ENCODE data around the gene GPNMB. TPM values are rescaled to one million over a fixed set of nuclear protein-coding genes. Genes with fewer than 3 reads are reported as not detected.
"Not testable (repeated sequence)": the region's sequence is repeated elsewhere in the genome, so short reads cannot be mapped to it uniquely, and the experiment has no call there.

Gene GPNMB
- total RNA-seq, 1 experiment from 2014 or later = 0.04 TPM

DNA sequence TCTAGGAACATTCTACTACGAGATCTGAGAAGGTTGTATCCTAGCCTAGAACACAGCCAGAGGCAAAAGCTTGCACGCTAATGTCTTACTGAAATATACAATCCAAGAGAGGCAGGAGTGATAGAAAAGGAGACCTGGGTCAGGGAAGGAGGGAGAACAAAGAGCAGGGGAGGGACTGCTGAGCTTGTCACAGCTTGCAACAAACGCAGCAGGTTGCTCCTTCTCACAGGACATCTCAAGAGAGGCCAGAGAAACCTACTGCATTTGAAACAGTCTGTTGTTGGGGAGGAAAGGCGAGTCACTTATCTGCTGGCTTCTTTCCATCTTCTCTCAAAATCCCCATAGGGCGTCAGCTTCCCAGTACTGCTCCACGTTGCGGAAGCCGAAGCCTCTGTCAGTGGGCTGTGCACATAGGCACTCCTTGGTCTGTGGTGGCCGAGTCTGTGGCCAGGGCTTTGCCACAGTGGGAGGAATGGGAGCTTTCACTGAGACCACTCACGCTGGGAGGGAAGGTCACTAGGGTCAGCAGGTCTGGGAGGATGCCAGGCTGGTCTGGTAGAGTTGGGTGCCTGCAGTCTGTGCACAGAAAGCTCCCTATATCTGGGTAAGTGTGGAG is 25.8 kb upstream of the GPNMB start:
- no peaks in the 10 kb centered on the region for H4K20me1 ChIP-seq (ENCODE audit: low read length)
- H3K27me3 ChIP-seq (ENCODE audit: low read length) = no peaks in the 10 kb centered on the region
- no peaks in the 10 kb centered on the region for H3K9me3 ChIP-seq (ENCODE audit: low read length)
- BruUV-seq (replicated peaks) = no TSS peak
- no peak overlapping the region for H3K4me2 ChIP-seq (ENCODE audit: low read length)
- ChIA-PET CTCF (no interaction called here), POLR2A (ENCODE audit: unreplicated experiment) (no interaction called here)
- H3K4me1 ChIP-seq (ENCODE audit: insufficient read depth, low read length) = no peaks in the 10 kb centered on the region
- H3K79me2 ChIP-seq (ENCODE audit: low read length) = no peaks in the 10 kb centered on the region
- no peak for DNase-seq
- H3K36me3 ChIP-seq (ENCODE audit: low read depth, low read length) = no peaks in the 10 kb centered on the region
- no peak overlapping the region for H3K4me3 ChIP-seq (ENCODE audit: low read length)
- H3F3A ChIP-seq (ENCODE audit: low read length, unreplicated experiment) = no peaks in the 10 kb centered on the region
- H2AFZ ChIP-seq (ENCODE audit: low read length) = no peak overlapping the region
- no peaks in the 10 kb centered on the region for H3K9me2 ChIP-seq (replicated peaks; ENCODE audit: low read length)
- no peak overlapping the region for H3K9ac ChIP-seq (ENCODE audit: low read length)
- intact Hi-C loops (cut with micrococcal nuclease) = no loop called here
- ATAC-seq = no peak
- TF ChIP-seq, protein P1, sequence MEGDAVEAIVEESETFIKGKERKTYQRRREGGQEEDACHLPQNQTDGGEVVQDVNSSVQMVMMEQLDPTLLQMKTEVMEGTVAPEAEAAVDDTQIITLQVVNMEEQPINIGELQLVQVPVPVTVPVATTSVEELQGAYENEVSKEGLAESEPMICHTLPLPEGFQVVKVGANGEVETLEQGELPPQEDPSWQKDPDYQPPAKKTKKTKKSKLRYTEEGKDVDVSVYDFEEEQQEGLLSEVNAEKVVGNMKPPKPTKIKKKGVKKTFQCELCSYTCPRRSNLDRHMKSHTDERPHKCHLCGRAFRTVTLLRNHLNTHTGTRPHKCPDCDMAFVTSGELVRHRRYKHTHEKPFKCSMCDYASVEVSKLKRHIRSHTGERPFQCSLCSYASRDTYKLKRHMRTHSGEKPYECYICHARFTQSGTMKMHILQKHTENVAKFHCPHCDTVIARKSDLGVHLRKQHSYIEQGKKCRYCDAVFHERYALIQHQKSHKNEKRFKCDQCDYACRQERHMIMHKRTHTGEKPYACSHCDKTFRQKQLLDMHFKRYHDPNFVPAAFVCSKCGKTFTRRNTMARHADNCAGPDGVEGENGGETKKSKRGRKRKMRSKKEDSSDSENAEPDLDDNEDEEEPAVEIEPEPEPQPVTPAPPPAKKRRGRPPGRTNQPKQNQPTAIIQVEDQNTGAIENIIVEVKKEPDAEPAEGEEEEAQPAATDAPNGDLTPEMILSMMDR (conservative IDR thresholded peaks at IDR 0.05; ENCODE audit: low read depth, low read length) = no peak
- TF ChIP-seq EZH2 (IDR thresholded peaks at IDR 0.05; ENCODE audit: low read length, unreplicated experiment) = no peak
- no peak for TF ChIP-seq EZH2phosphoT487 (IDR thresholded peaks at IDR 0.05; ENCODE audit: borderline replicate concordance, low read length)
- no peak overlapping the region for H3K27ac ChIP-seq (ENCODE audit: low read length)

- Histone ChIP-seq H3K9me2 (replicated peaks; ENCODE audit: low read length) (no peaks in the 10 kb centered on the region), H3K9ac (ENCODE audit: low read length) (no peak overlapping the region), H3K36me3 (ENCODE audit: low read depth, low read length) (no peaks in the 10 kb centered on the region), H2AFZ (ENCODE audit: low read length) (no peak overlapping the region), H3K27me3 (ENCODE audit: low read length) (no peaks in the 10 kb centered on the region), H3K27ac (ENCODE audit: low read length) (no peak overlapping the region), H3K9me3 (ENCODE audit: low read length) (no peaks in the 10 kb centered on the region), H3K4me1 (ENCODE audit: insufficient read depth, low read length) (no peaks in the 10 kb centered on the region), H3K4me3 (ENCODE audit: low read length) (no peak overlapping the region), H3K4me2 (ENCODE audit: low read length) (no peak overlapping the region), H4K20me1 (ENCODE audit: low read length) (no peaks in the 10 kb centered on the region), H3K79me2 (ENCODE audit: low read length) (no peaks in the 10 kb centered on the region), H3F3A (ENCODE audit: low read length, unreplicated experiment) (no peaks in the 10 kb centered on the region)
- intact Hi-C loops (cut with micrococcal nuclease) = no loop called here
- BruUV-seq (replicated peaks) = no TSS peak
- no peak for TF ChIP-seq EZH2 (IDR thresholded peaks at IDR 0.05; ENCODE audit: low read length, unreplicated experiment)
- TF ChIP-seq, protein P1 (conservative IDR thresholded peaks at IDR 0.05; ENCODE audit: low read depth, low read length) = no peak
- TF ChIP-seq EZH2phosphoT487 (IDR thresholded peaks at IDR 0.05; ENCODE audit: borderline replicate concordance, low read length) = no peak
- ChIA-PET POLR2A (ENCODE audit: unreplicated experiment) (no interaction called here), CTCF (no interaction called here)
- DNase-seq = no peak
- ATAC-seq = no peak; the same call in 1 of the 2 replicates
Observed at GRCh38 chr7:23222439-23223030, 24.0 kb upstream of the GPNMB start.

GRCh38 chr7:23224364-23224763 is 22.2 kb upstream of the GPNMB start:
- H3K4me2 ChIP-seq (ENCODE audit: low read length); H3K36me3 ChIP-seq (ENCODE audit: low read depth, low read length); H3K27me3 ChIP-seq (ENCODE audit: low read length); H3K9me2 ChIP-seq (replicated peaks; ENCODE audit: low read length); CTCF ChIA-PET; H3K4me3 ChIP-seq (ENCODE audit: low read length); H2AFZ ChIP-seq (ENCODE audit: low read length); POLR2A ChIA-PET (ENCODE audit: unreplicated experiment); ATAC-seq; DNase-seq; H3K9ac ChIP-seq (ENCODE audit: low read length); H3K4me1 ChIP-seq (ENCODE audit: insufficient read depth, low read length); H3K9me3 ChIP-seq (ENCODE audit: low read length); intact Hi-C loops (cut with micrococcal nuclease); BruUV-seq (replicated peaks); H3K27ac ChIP-seq (ENCODE audit: low read length); H3K79me2 ChIP-seq (ENCODE audit: low read length); H3F3A ChIP-seq (ENCODE audit: low read length, unreplicated experiment); H4K20me1 ChIP-seq (ENCODE audit: low read length): not testable (repeated sequence)
